OCI-LY7 (cell line): Measurements from ENCODE around the gene RALGAPA2. TPM values are rescaled to one million over a fixed set of nuclear protein-coding genes. Genes with fewer than 3 reads are reported as not detected.

Experiments used
- BruUV-seq: library from RNA; stranded (reverse); fragments of 400-500 nt; replicated peaks from 2 replicates; lab custom pipeline; 2021; lab: Mats Ljungman, UMichigan
- CTCF ChIA-PET: fragments of 300-600 bp; sonication (Branson Sonifier 250); formaldehyde crosslinking; loops from one replicate; lab custom pipeline; 2022; ENCODE audit warnings: antibody characterized with exemption; ENCODE audit not compliant: unreplicated experiment; lab: Charles Lee
- POLR2A ChIA-PET: fragments of 300-600 bp; sonication (Branson Sonifier 250); formaldehyde crosslinking; loops from one replicate; lab custom pipeline; 2022; ENCODE audit warnings: antibody characterized with exemption; lab: Charles Lee
- DNase-seq: peaks from one replicate; pipeline ENCODE4 v3.0.0-alpha.2; 2015; ENCODE audit warnings: low spot score
- H2AFZ ChIP-seq: fragments of 200-600 bp; sonication (generic), shearing (Covaris generic); 2 replicates; pipeline ENCODE4 v1.6.1; 2014; ENCODE audit warnings: mild to moderate bottlenecking, antibody characterized with exemption, low read length, moderate library complexity
- H3K27ac ChIP-seq: fragments of 200-600 bp; sonication (generic); 2 replicates; pipeline ENCODE4 v1.5.1; 2014; ENCODE audit warnings: mixed run types, low read depth, mild to moderate bottlenecking, moderate library complexity, low read length, inconsistent platforms; ENCODE audit not compliant: poor library complexity, severe bottlenecking
- H3K36me3 ChIP-seq: fragments of 200-600 bp; sonication (generic); 2 replicates; pipeline ENCODE4 v1.6.1; 2014; ENCODE audit warnings: mild to moderate bottlenecking, antibody characterized with exemption, low read length, moderate library complexity, mixed read lengths; ENCODE audit not compliant: insufficient read depth
- H3K4me1 ChIP-seq: fragments of 200-600 bp; sonication (generic); 2 replicates; pipeline ENCODE4 v1.5.1; 2014; ENCODE audit warnings: mild to moderate bottlenecking, low read length; ENCODE audit not compliant: insufficient read depth, poor library complexity, severe bottlenecking
- H3K4me2 ChIP-seq: fragments of 200-600 bp; sonication (generic); 2 replicates; pipeline ENCODE4 v1.6.1; 2014; ENCODE audit warnings: mild to moderate bottlenecking, low read length
- H3K4me3 ChIP-seq: fragments of 200-600 bp; sonication (generic); 2 replicates; pipeline ENCODE4 v1.5.1; 2014; ENCODE audit warnings: mild to moderate bottlenecking, low read depth, low read length; ENCODE audit not compliant: poor library complexity, severe bottlenecking
- H3K79me2 ChIP-seq: fragments of 200-600 bp; sonication (generic); 2 replicates; pipeline ENCODE4 v1.6.1; 2016; ENCODE audit warnings: low read depth, mild to moderate bottlenecking, low read length, moderate library complexity, mixed read lengths; ENCODE audit not compliant: insufficient read depth
- H3K9me2 ChIP-seq: fragments of 200-600 bp; sonication (generic); 2 replicates; pipeline ENCODE4 v1.6.1; 2016; ENCODE audit warnings: mild to moderate bottlenecking, low read length, mixed read lengths; ENCODE audit not compliant: insufficient read depth
- H3K9me3 ChIP-seq: fragments of 200-600 bp; sonication (generic); 2 replicates; pipeline ENCODE4 v1.6.1; 2014; ENCODE audit warnings: mild to moderate bottlenecking, mixed run types, low read length, mixed read lengths
- H4K20me1 ChIP-seq: fragments of 200-600 bp; sonication (generic); 2 replicates; pipeline ENCODE4 v1.6.1; 2014; ENCODE audit warnings: mild to moderate bottlenecking, antibody characterized with exemption, low read length, moderate library complexity, mixed read lengths; ENCODE audit not compliant: insufficient read depth
- EZH2phosphoT487 ChIP-seq: fragments of 200-600 bp; sonication (generic); IDR thresholded peaks from 2 replicates; pipeline ENCODE4 v1.6.1; 2018; ENCODE audit warnings: low read depth, borderline replicate concordance, mild to moderate bottlenecking, mixed run types, antibody characterized with exemption, low read length, moderate library complexity, mixed read lengths
- intact Hi-C: fragments of 100-400 bp; cut with micrococcal nuclease; formaldehyde crosslinking; loops from one replicate; pipeline ENCODE4 v1.10.0; 2022; ENCODE audit not compliant: unreplicated experiment
- total RNA-seq, 2 experiments: library from RNA; depleted of rRNA in 1 of 2; stranded (reverse); fragments of >200 nt in 1 of 2; shearing (Covaris generic) in 1 of 2; gene quantifications; 2 replicates each; pipeline ENCODE4 v1.2.3, GENCODE V29; 2014 to 2022
- TF ChIP-seq, protein P1 (sequence below): fragments of 200-600 bp; sonication (generic); conservative IDR thresholded peaks from 2 replicates; pipeline ENCODE4 v1.5.1; 2014; ENCODE audit warnings: mild to moderate bottlenecking, antibody characterized with exemption, low read length, moderate library complexity, mixed read lengths

RALGAPA2 gene
- total RNA-seq, 2 experiments from 2014 or later, result 9.1 to 17.8 TPM

DNA sequence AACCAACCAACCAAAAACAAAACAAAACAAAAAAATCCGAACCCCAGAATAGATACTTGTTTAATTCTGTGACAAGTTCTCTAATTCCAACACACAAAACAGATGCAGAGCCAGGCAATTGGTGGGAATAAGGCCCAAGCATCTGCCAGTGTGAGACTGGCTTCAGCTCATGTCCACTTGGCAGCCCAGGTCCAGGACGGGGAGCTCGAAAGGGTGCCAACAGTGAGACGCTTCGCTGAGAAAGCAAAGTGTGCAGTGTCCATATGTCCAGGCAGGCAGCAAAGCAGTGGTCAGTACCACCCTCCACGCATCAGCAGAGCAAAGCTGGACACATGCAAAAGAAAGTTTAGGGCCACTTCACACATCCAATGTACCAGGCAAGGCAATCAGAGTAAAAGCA, 102.9 kb downstream of the RALGAPA2 start:
- no peak for DNase-seq
- Histone ChIP-seq H3K9me2 (no peaks in the 10 kb centered on the region), H3K9me3 (no peaks in the 10 kb centered on the region), H3K36me3 (no peaks in the 10 kb centered on the region), H3K4me3 (no peak overlapping the region), H4K20me1 (no peaks in the 10 kb centered on the region), H3K27ac (no peak overlapping the region), H2AFZ (no peak overlapping the region), H3K4me1 (no peaks in the 10 kb centered on the region), H3K4me2 (no peak overlapping the region), H3K79me2 (no peaks in the 10 kb centered on the region)
- intact Hi-C loops, result no loop called here
- POLR2A ChIA-PET, result no interaction called here
- CTCF ChIA-PET, result no interaction called here
- no TSS peak for BruUV-seq
- no peak for TF ChIP-seq EZH2phosphoT487
- TF ChIP-seq, protein P1, sequence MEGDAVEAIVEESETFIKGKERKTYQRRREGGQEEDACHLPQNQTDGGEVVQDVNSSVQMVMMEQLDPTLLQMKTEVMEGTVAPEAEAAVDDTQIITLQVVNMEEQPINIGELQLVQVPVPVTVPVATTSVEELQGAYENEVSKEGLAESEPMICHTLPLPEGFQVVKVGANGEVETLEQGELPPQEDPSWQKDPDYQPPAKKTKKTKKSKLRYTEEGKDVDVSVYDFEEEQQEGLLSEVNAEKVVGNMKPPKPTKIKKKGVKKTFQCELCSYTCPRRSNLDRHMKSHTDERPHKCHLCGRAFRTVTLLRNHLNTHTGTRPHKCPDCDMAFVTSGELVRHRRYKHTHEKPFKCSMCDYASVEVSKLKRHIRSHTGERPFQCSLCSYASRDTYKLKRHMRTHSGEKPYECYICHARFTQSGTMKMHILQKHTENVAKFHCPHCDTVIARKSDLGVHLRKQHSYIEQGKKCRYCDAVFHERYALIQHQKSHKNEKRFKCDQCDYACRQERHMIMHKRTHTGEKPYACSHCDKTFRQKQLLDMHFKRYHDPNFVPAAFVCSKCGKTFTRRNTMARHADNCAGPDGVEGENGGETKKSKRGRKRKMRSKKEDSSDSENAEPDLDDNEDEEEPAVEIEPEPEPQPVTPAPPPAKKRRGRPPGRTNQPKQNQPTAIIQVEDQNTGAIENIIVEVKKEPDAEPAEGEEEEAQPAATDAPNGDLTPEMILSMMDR, result no peak

DNA sequence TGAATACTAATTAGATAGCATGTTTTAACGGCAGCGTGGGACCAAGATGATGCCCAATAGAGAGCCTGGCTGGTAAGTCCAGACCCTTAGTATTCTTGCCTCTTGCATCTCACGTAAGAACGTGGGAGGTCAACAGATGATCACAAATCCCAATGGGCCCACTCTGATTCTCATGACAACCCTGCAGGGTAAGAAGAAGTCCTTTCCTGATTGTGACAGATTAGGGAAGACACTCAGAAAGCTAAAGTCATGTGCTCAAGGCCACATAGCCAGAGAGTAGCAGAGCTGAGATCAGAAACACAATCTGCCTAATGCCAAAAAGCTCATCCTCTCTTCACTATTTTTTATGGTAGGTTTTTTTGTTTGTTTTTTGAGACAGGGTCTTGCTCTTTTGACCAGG, 103.8 kb downstream of the RALGAPA2 start:
- no peaks in the 10 kb centered on the region for H3K79me2 ChIP-seq
- no peak overlapping the region for H3K4me3 ChIP-seq
- no peak overlapping the region for H3K4me2 ChIP-seq
- no TSS peak for BruUV-seq
- H3K36me3 ChIP-seq, result no peaks in the 10 kb centered on the region
- H3K9me2 ChIP-seq, result no peaks in the 10 kb centered on the region
- no peak overlapping the region for H2AFZ ChIP-seq
- H4K20me1 ChIP-seq, result no peaks in the 10 kb centered on the region
- no peak for DNase-seq
- CTCF ChIA-PET, result no interaction called here
- no peak for TF ChIP-seq EZH2phosphoT487
- TF ChIP-seq, protein P1, result no peak
- intact Hi-C loops, result no loop called here
- POLR2A ChIA-PET, result interaction anchor here (0.5 kb wide), 1 partner anchor 1058 kb away, joined by 5 read pairs; no protein-coding TSS in a partner anchor
- H3K9me3 ChIP-seq, result no peaks in the 10 kb centered on the region
- H3K27ac ChIP-seq, result no peak overlapping the region
- no peaks in the 10 kb centered on the region for H3K4me1 ChIP-seq

DNA sequence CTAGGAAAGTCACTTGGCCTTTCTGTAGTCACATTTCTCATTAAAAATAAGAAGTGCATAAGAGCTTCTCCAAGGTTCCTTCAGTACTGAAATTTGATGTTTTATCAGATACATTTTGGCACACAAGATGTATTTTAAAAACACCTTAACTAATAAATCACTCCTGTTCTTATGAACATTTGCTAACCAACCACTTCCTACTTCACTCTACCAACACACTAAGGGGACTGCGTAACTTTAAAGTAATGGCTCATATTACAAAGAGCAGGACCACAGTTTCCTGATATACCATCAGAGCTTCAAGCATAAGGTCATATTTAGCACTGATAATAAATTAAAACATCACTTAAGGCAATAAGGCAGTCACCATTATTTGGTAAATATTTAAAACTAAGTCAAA, 104.4 kb downstream of the RALGAPA2 start:
- DNase-seq, result no peak
- H3K4me3 ChIP-seq, result no peak overlapping the region
- no peaks in the 10 kb centered on the region for H4K20me1 ChIP-seq
- CTCF ChIA-PET, result no interaction called here
- POLR2A ChIA-PET, result no interaction called here
- H3K36me3 ChIP-seq, result no peaks in the 10 kb centered on the region
- no peaks in the 10 kb centered on the region for H3K9me2 ChIP-seq
- BruUV-seq, result no TSS peak
- H3K4me1 ChIP-seq, result no peaks in the 10 kb centered on the region
- no peak overlapping the region for H3K27ac ChIP-seq
- TF ChIP-seq, protein P1, result no peak
- no peak for TF ChIP-seq EZH2phosphoT487
- intact Hi-C loops, result no loop called here
- no peaks in the 10 kb centered on the region for H3K9me3 ChIP-seq
- H2AFZ ChIP-seq, result no peak overlapping the region
- H3K79me2 ChIP-seq, result no peaks in the 10 kb centered on the region
- H3K4me2 ChIP-seq, result no peak overlapping the region
